ENCODE data around the gene SDK1. TPM values are rescaled to one million over a fixed set of nuclear protein-coding genes. Genes with fewer than 3 reads are reported as not detected.

SDK1 gene
- total RNA-seq, 2 donors from 2014 or later = 4.8 to 13.2 TPM

- 73% methylated on average over 5 of the region's 5 CpGs for WGBS
Measured at GRCh38 chr7:4140933-4141332, 839.9 kb downstream of the SDK1 start.

GRCh38 chr7:4143006-4143405 lies 842.0 kb downstream of the SDK1 start:
- WGBS = 96% methylated on average over 7 of the region's 7 CpGs
- Histone ChIP-seq H3K4me3 (no peak overlapping the region), H3K27ac (no peak overlapping the region), H3K9me3 (no peaks in the 10 kb centered on the region), H3K36me3 (no peaks in the 10 kb centered on the region), H3K4me1 (replicated peaks) (no peaks in the 10 kb centered on the region), H3K27me3 (replicated peaks; ENCODE audit: insufficient read depth) (no peaks in the 10 kb centered on the region)
- TF ChIP-seq POLR2A (IDR thresholded peaks at IDR 0.05) (no peak), CTCF (IDR thresholded peaks at IDR 0.05) (no peak), POLR2AphosphoS5 (IDR thresholded peaks at IDR 0.05) (no peak)
- DNase-seq (ENCODE audit: low spot score) = no peak
- intact Hi-C loops (cut with DNase I) = no loop called here

More at GRCh38 chr7:4140933-4141332, 839.9 kb downstream of the SDK1 start:
- TF ChIP-seq POLR2AphosphoS5 (IDR thresholded peaks at IDR 0.05) (no peak), CTCF (IDR thresholded peaks at IDR 0.05) (no peak), POLR2A (IDR thresholded peaks at IDR 0.05) (no peak)
- no peaks in the 10 kb centered on the region for H3K27me3 ChIP-seq (replicated peaks; ENCODE audit: insufficient read depth)
- H3K36me3 ChIP-seq = no peaks in the 10 kb centered on the region
- no peak for DNase-seq (ENCODE audit: low spot score)
- H3K4me1 ChIP-seq (replicated peaks) = no peaks in the 10 kb centered on the region
- intact Hi-C loops (cut with DNase I) = no loop called here
- H3K9me3 ChIP-seq = no peaks in the 10 kb centered on the region
- H3K4me3 ChIP-seq = no peak overlapping the region
- H3K27ac ChIP-seq = no peak overlapping the region

- Histone ChIP-seq H3K4me3 (no peak overlapping the region), H3K27me3 (replicated peaks; ENCODE audit: insufficient read depth) (no peaks in the 10 kb centered on the region), H3K27ac (no peak overlapping the region), H3K36me3 (no peaks in the 10 kb centered on the region), H3K4me1 (replicated peaks) (no peaks in the 10 kb centered on the region), H3K9me3 (no peaks in the 10 kb centered on the region)
- DNase-seq (ENCODE audit: low spot score) = no peak
- 92% methylated on average over 27 of the region's 27 CpGs for WGBS
- intact Hi-C loops (cut with DNase I) = no loop called here
- TF ChIP-seq CTCF (IDR thresholded peaks at IDR 0.05) (no peak), POLR2A (IDR thresholded peaks at IDR 0.05) (no peak), POLR2AphosphoS5 (IDR thresholded peaks at IDR 0.05) (no peak)
Measured at GRCh38 chr7:4143511-4144171, 842.6 kb downstream of the SDK1 start.

GRCh38 chr7:4144172-4144701 lies 843.2 kb downstream of the SDK1 start:
- H3K27ac ChIP-seq = no peak overlapping the region
- intact Hi-C loops (cut with DNase I) = no loop called here
- TF ChIP-seq POLR2AphosphoS5 (IDR thresholded peaks at IDR 0.05) = no peak
- TF ChIP-seq CTCF (IDR thresholded peaks at IDR 0.05) = no peak
- no peak for TF ChIP-seq POLR2A (IDR thresholded peaks at IDR 0.05)

More at GRCh38 chr7:4144172-4144701, 843.2 kb downstream of the SDK1 start:
- Histone ChIP-seq H3K27me3 (replicated peaks; ENCODE audit: insufficient read depth) (no peaks in the 10 kb centered on the region), H3K36me3 (no peaks in the 10 kb centered on the region), H3K4me3 (no peak overlapping the region), H3K4me1 (replicated peaks) (no peaks in the 10 kb centered on the region), H3K9me3 (no peaks in the 10 kb centered on the region)
- no peak for DNase-seq (ENCODE audit: low spot score)
- 52% methylated on average over 19 of the region's 20 CpGs for WGBS
